VCaP (cell line): Measurements from ENCODE around the gene SOBP.

Experiments used
- H3K27ac ChIP-seq: fragments of 450-650 bp; 2 replicates; pipeline ENCODE4 v1.5.1; 2017
- CTCF ChIP-seq: fragments of 450-650 bp; conservative IDR thresholded peaks from 2 replicates; pipeline ENCODE4 v1.5.1; 2017; ENCODE audit warnings: mild to moderate bottlenecking, moderate library complexity

SOBP gene

DNA sequence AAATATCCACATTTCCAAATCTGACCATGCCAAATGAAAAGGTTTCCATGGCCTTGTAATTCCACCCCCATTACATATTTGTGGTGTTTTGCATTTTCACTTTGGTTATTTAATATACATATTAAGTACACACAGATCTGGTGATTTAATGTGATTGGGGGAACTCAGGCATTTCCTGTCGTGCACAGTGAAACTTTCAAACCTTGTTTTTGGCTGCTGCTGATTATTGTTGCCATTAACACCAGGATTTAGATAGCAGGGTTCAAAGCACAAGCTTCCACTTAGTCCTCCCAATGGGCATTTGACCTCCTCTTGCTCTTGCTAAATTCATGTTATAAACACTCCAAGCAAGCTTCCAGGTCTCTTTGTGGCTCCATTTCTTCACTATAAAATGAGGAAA, 166.5 kb downstream of the SOBP start:
- no peak for TF ChIP-seq CTCF
- peak overlapping the region; percentile 88; the same call in 1 of the 2 replicates for H3K27ac ChIP-seq

DNA sequence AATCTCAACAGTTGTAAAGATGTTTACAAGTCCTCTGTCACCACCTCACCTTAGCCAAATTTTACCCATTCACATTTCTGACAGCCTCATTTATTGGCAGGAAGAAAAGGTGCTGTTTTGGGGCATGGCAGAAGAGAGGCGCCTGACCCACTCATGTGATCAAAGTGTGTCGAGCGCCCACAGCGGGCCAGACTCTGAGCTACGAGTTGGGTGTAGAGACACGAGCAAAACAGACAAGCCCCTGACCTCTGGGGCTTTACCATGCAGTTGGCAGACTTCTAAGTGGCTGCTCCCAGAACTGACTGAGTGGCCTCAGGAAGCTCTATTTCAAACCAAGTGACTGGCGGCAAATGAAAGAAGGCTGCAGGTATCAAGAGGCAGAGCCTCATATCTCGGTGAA, 167.0 kb downstream of the SOBP start:
- TF ChIP-seq CTCF = no peak
- H3K27ac ChIP-seq = peak overlapping the region; percentile 88

GRCh38 chr6:107657373-107657754, 167.4 kb downstream of the SOBP start:
- peak overlapping the region; percentile 88 for H3K27ac ChIP-seq
- no peak for TF ChIP-seq CTCF

GRCh38 chr6:107657755-107658461, 168.0 kb downstream of the SOBP start:
- peak overlapping the region; percentile 88 for H3K27ac ChIP-seq
- peak; percentile 38; the same call in 1 of the 2 replicates for TF ChIP-seq CTCF

GRCh38 chr6:107658920-107659865, 169.3 kb downstream of the SOBP start:
- no peak for TF ChIP-seq CTCF
- peak overlapping the region; percentile 88 for H3K27ac ChIP-seq

- no peak overlapping the region for H3K27ac ChIP-seq
- TF ChIP-seq CTCF = no peak
Observed at GRCh38 chr6:107660839-107661238, 170.9 kb downstream of the SOBP start.

DNA sequence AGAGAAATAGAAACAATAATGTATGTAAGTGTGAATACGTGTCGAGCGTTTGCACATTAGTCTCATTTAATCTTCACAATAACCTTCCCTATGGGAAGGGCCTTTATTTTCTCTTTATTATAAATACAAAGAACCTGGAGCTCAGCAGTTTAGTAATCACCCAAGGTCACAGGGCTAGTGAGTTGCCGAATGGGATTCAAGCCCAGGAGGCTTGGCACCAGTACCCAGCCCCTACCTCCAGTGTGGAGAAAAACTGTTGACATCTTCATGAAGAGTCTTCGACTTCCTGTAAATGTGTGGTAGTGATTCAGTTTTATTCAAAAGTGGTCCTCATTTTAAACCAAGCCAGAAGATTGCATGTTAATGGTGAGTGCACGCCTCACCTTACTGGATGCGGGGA, 171.4 kb downstream of the SOBP start:
- TF ChIP-seq CTCF = no peak
- H3K27ac ChIP-seq = no peak overlapping the region
